Panc1 (cell line): Measurements from ENCODE around the gene OLFML1. TPM values are rescaled to one million over a fixed set of nuclear protein-coding genes. Genes with fewer than 3 reads are reported as not detected.

ENCODE experiments used
- ATAC-seq: fragments of 200-7000 bp; cut with Tn5 transposase; 2 replicates; pipeline ENCODE4 v1.9.1; 2020; ENCODE audit warnings: mild to moderate bottlenecking, moderate library complexity
- BruUV-seq: library from RNA; stranded (reverse); fragments of 400-500 nt; replicated peaks from 2 replicates; lab custom pipeline; 2021; lab: Mats Ljungman, UMichigan
- CTCF ChIA-PET: fragments of 300-600 bp; sonication (Branson Sonifier 250); formaldehyde crosslinking; loops from one replicate; lab custom pipeline; 2022; ENCODE audit warnings: antibody characterized with exemption; lab: Charles Lee
- POLR2A ChIA-PET: fragments of 300-600 bp; sonication (Branson Sonifier 250); formaldehyde crosslinking; loops from one replicate; lab custom pipeline; 2022; ENCODE audit warnings: antibody characterized with exemption; lab: Charles Lee
- DNase-seq: peaks from one replicate; pipeline ENCODE4 v3.0.0-alpha.2; 2010; ENCODE audit warnings: low read depth, low spot score
- H3K27ac ChIP-seq: 2 replicates; pipeline ENCODE4 v1.5.1; 2011; ENCODE audit warnings: mild to moderate bottlenecking, low read length, inconsistent platforms
- H3K27me3 ChIP-seq: fragments of 200-500 bp; sonication (Bioruptor generic); 2 replicates; pipeline ENCODE4 v1.6.0; 2014; ENCODE audit warnings: low read length, inconsistent platforms; ENCODE audit not compliant: control insufficient read depth, insufficient read depth
- H3K36me3 ChIP-seq: fragments of 200-500 bp; sonication (Bioruptor generic); 2 replicates; pipeline ENCODE4 v1.5.1; 2014; ENCODE audit warnings: inconsistent platforms, mild to moderate bottlenecking, low read length, moderate library complexity; ENCODE audit not compliant: control insufficient read depth, insufficient read depth
- H3K4me1 ChIP-seq: 2 replicates; pipeline ENCODE4 v1.5.1; 2011; ENCODE audit warnings: inconsistent platforms, mild to moderate bottlenecking, low read length, moderate library complexity; ENCODE audit not compliant: control insufficient read depth, insufficient read depth
- H3K4me3 ChIP-seq, 2 experiments: 2 replicates each; pipeline ENCODE4 v1.5.1; 2011 to 2012; ENCODE audit warnings: low read depth in 2 of 2, low read length in 2 of 2, mild to moderate bottlenecking in 2 of 2, inconsistent platforms in 1 of 2, moderate library complexity in 1 of 2
- H3K9me3 ChIP-seq: fragments of 200-500 bp; sonication (Bioruptor generic); 2 replicates; pipeline ENCODE4 v1.5.1; 2014; ENCODE audit warnings: low read depth, mild to moderate bottlenecking, inconsistent platforms, low read length, moderate library complexity; ENCODE audit not compliant: control insufficient read depth, insufficient read depth
- CTCF ChIP-seq: fragments of 450-650 bp; IDR thresholded peaks from 2 replicates; pipeline ENCODE4 v1.5.1; 2017; ENCODE audit warnings: mild to moderate bottlenecking
- POLR2AphosphoS5 ChIP-seq: IDR thresholded peaks from 2 replicates; pipeline ENCODE4 v1.6.1; 2012; ENCODE audit warnings: mild to moderate bottlenecking, low read depth, low read length, moderate library complexity
- REST ChIP-seq, 2 experiments: IDR thresholded peaks; 2 replicates each; pipeline ENCODE4 v1.6.1; 2011 to 2012; ENCODE audit warnings: low read depth in 2 of 2, control low read depth in 1 of 2, low read length in 1 of 2, mild to moderate bottlenecking in 1 of 2, moderate library complexity in 1 of 2; ENCODE audit not compliant: insufficient read depth in 1 of 2
- SIN3A ChIP-seq: IDR thresholded peaks from 2 replicates; pipeline ENCODE4 v1.6.1; 2012; ENCODE audit warnings: low read depth, mild to moderate bottlenecking, low read length, moderate library complexity, borderline replicate concordance; ENCODE audit not compliant: insufficient read depth
- TCF7L2 ChIP-seq: IDR thresholded peaks from 2 replicates; pipeline ENCODE4 v1.6.1; 2011; ENCODE audit warnings: mild to moderate bottlenecking, low read depth, low read length, inconsistent platforms
- in situ Hi-C: cut with HindIII; loops from 2 replicates; pipeline ENCODE4 v1.10.0; 2016; ENCODE audit warnings: low sequenced_read_pairs, low pct_unique_long_range_greater_than_20kb
- intact Hi-C: fragments of 100-400 bp; cut with micrococcal nuclease; formaldehyde crosslinking; loops from one replicate; pipeline ENCODE4 v1.10.0; 2022; ENCODE audit not compliant: unreplicated experiment
- total RNA-seq: library from RNA; stranded (reverse); gene quantifications from one replicate; pipeline ENCODE4 v1.2.1, GENCODE V29; 2021; ENCODE audit not compliant: unreplicated experiment

The OLFML1 gene
- total RNA-seq, 1 experiment from 2014 or later = not detected

- CTCF ChIA-PET = no interaction called here
- no peak for DNase-seq
- in situ Hi-C loops = no loop called here
Observed at GRCh38 chr11:7494086-7494745, 8.9 kb downstream of the OLFML1 start.

GRCh38 chr11:7495882-7496551 is 10.7 kb downstream of the OLFML1 start:
- BruUV-seq = no TSS peak
- no peaks in the 10 kb centered on the region for H3K4me1 ChIP-seq
- intact Hi-C loops (no loop called here), in situ Hi-C loops (no loop called here)
- H3K36me3 ChIP-seq = no peaks in the 10 kb centered on the region
- DNase-seq (no peak), ATAC-seq (no peak)
- ChIA-PET POLR2A (no interaction called here), CTCF (no interaction called here)
- H3K9me3 ChIP-seq = no peaks in the 10 kb centered on the region
- H3K27ac ChIP-seq = no peak overlapping the region
- H3K27me3 ChIP-seq = peaks cover 6% of the 10 kb centered on the region; the same call in 1 of the 2 replicates
- H3K4me3 ChIP-seq = no peak overlapping the region
- no peak for TF ChIP-seq REST (IDR thresholded peaks at IDR 0.05; ENCODE audit: insufficient read depth in 1 of 2, low read depth in 2 of 2, low read length in 1 of 2)
- no peak for TF ChIP-seq TCF7L2
- no peak for TF ChIP-seq POLR2AphosphoS5
- no peak for TF ChIP-seq SIN3A

More at GRCh38 chr11:7494086-7494745, 8.9 kb downstream of the OLFML1 start:
- H3K36me3 ChIP-seq = no peaks in the 10 kb centered on the region
- intact Hi-C loops = no loop called here
- POLR2A ChIA-PET = no interaction called here
- ATAC-seq = 0 out of 2 replicates have a peak, but pooled peaks have one; percentile 31
- H3K27me3 ChIP-seq = peaks cover 10% of the 10 kb centered on the region; the same call in 1 of the 2 replicates
- no peak overlapping the region for H3K4me3 ChIP-seq
- BruUV-seq = no TSS peak
- no peaks in the 10 kb centered on the region for H3K9me3 ChIP-seq
- no peak for TF ChIP-seq REST (IDR thresholded peaks at IDR 0.05; ENCODE audit: insufficient read depth in 1 of 2, low read depth in 2 of 2, low read length in 1 of 2)
- no peak for TF ChIP-seq TCF7L2
- no peak for TF ChIP-seq POLR2AphosphoS5
- TF ChIP-seq CTCF = no peak
- TF ChIP-seq SIN3A = no peak
- H3K27ac ChIP-seq = no peak overlapping the region
- no peaks in the 10 kb centered on the region for H3K4me1 ChIP-seq
